Endothelial cell of umbilical vein (primary cell): Measurements from ENCODE around the gene LIMA1. TPM values are rescaled to one million over a fixed set of nuclear protein-coding genes. Genes with fewer than 3 reads are reported as not detected.
"Not testable (repeated sequence)": the region's sequence is repeated elsewhere in the genome, so short reads cannot be mapped to it uniquely, and the experiment has no call there.

ENCODE experiments used
- BruUV-seq: library from RNA; stranded (reverse); fragments of 400-500 nt; replicated peaks from 2 replicates; lab custom pipeline; 2021; lab: Mats Ljungman, UMichigan
- CTCF ChIA-PET: fragments of 300-600, 350-600 bp; sonication (Branson Sonifier 250); formaldehyde crosslinking; loops from one replicate; lab custom pipeline; 2021; ENCODE audit warnings: antibody characterized with exemption, inconsistent platforms; lab: Charles Lee
- POLR2A ChIA-PET: fragments of 300-600, 350-600 bp; sonication (Branson Sonifier 250); formaldehyde crosslinking; loops from one replicate; lab custom pipeline; 2021; ENCODE audit warnings: antibody characterized with exemption, inconsistent platforms; lab: Charles Lee
- DNase-seq: peaks from one replicate; pipeline ENCODE4 v3.0.0-alpha.2; 2011; ENCODE audit warnings: low read depth, low spot score
- FAIRE-seq: peaks from 2 replicates; lab custom pipeline; 2011; peaks lifted over from hg19 to GRCh38; lab: Jason Lieb, UNC
- H2AFZ ChIP-seq: 2 replicates; pipeline ENCODE4 v1.6.0; 2012; ENCODE audit warnings: low read depth, low read length, control low read depth, inconsistent platforms
- H3K27ac ChIP-seq: 2 replicates; pipeline ENCODE4 v1.5.1; 2011; ENCODE audit warnings: low read depth, mild to moderate bottlenecking, control low read depth, low read length, moderate library complexity; ENCODE audit not compliant: insufficient read depth
- H3K27me3 ChIP-seq, 2 experiments: 2 replicates each; pipeline versions ENCODE4 v1.6.0 to v1.6.1; 2011; ENCODE audit warnings: low read length in 2 of 2, mixed read lengths in 1 of 2; ENCODE audit not compliant: control insufficient read depth in 2 of 2, insufficient read depth in 2 of 2
- H3K36me3 ChIP-seq, 2 experiments: 2 replicates in 1 of 2; 3 replicates in 1 of 2; pipeline ENCODE4 v1.5.1; 2011; ENCODE audit warnings: low read length in 2 of 2, mild to moderate bottlenecking in 1 of 2, moderate library complexity in 1 of 2; ENCODE audit not compliant: control insufficient read depth in 2 of 2, insufficient read depth in 2 of 2; ENCODE audit errors: extremely low read depth in 1 of 2
- H3K4me1 ChIP-seq: 3 replicates; pipeline ENCODE4 v1.5.1; 2011; ENCODE audit warnings: mild to moderate bottlenecking, low read length; ENCODE audit not compliant: control insufficient read depth, insufficient read depth; ENCODE audit errors: extremely low read depth
- H3K4me2 ChIP-seq: 2 replicates; pipeline ENCODE4 v1.6.1; 2011; ENCODE audit warnings: low read length, control low read depth, mixed read lengths; ENCODE audit not compliant: insufficient read depth
- H3K4me3 ChIP-seq, 3 experiments: fragments of 200-600 bp in 1 of 3; sonication (generic), shearing (Covaris generic) in 1 of 3; replicated peaks in 1 of 3; 2 replicates each; pipeline ENCODE4 v1.5.1; 2011 to 2016; ENCODE audit warnings: control low read depth in 3 of 3, low read length in 3 of 3, mild to moderate bottlenecking in 2 of 3, inconsistent platforms in 1 of 3, low read depth in 1 of 3, moderate library complexity in 1 of 3; ENCODE audit not compliant: insufficient read depth in 1 of 3
- H3K79me2 ChIP-seq: 2 replicates; pipeline ENCODE4 v1.6.0; 2012; ENCODE audit warnings: low read length, inconsistent platforms; ENCODE audit not compliant: control insufficient read depth, insufficient read depth
- H3K9ac ChIP-seq: replicated peaks from 2 replicates; pipeline ENCODE3; 2011; ENCODE audit warnings: low read length, control low read depth; ENCODE audit not compliant: insufficient read depth; ENCODE audit errors: extremely low read depth
- H3K9me1 ChIP-seq: replicated peaks from 3 replicates; pipeline ENCODE4 v1.6.0; 2011; ENCODE audit warnings: mild to moderate bottlenecking, low read length; ENCODE audit not compliant: control insufficient read depth, insufficient read depth; ENCODE audit errors: extremely low read depth
- H3K9me3 ChIP-seq: replicated peaks from 2 replicates; pipeline ENCODE4 v1.5.1; 2012; ENCODE audit warnings: low read length, inconsistent platforms; ENCODE audit not compliant: control insufficient read depth, insufficient read depth
- H4K20me1 ChIP-seq: replicated peaks from 2 replicates; pipeline ENCODE3; 2011; ENCODE audit warnings: mild to moderate bottlenecking, low read length; ENCODE audit not compliant: control insufficient read depth, insufficient read depth; ENCODE audit errors: extremely low read depth
- EZH2 ChIP-seq: IDR thresholded peaks from 2 replicates; pipeline ENCODE4 v1.6.1; 2012; ENCODE audit warnings: borderline replicate concordance, low read depth, mild to moderate bottlenecking, moderate library complexity, low read length, inconsistent platforms; ENCODE audit not compliant: severe bottlenecking
- FOS ChIP-seq: IDR thresholded peaks from 2 replicates; pipeline ENCODE4 v1.6.1; 2011; ENCODE audit warnings: mild to moderate bottlenecking, low read length, moderate library complexity, borderline replicate concordance; ENCODE audit not compliant: insufficient read depth
- dilution Hi-C: fragments of 300-500 bp; cut with MboI; formaldehyde crosslinking; loops from one replicate; pipeline ENCODE4 v1.15.0; 2019; ENCODE audit warnings: low sequenced_read_pairs; ENCODE audit not compliant: extremely low pct_ligation_motif_present
- intact Hi-C: fragments of 100-400 bp; cut with micrococcal nuclease; formaldehyde crosslinking; loops from one replicate; pipeline ENCODE4 v1.10.0; 2022
- polyA plus RNA-seq, 4 experiments: library from polyadenylated mRNA; depleted of rRNA in 3 of 4; stranded (reverse) in 3 of 4; unstranded in 1 of 4; fragments of >200 nt; gene quantifications; 2 replicates each; pipeline versions ENCODE4 v1.2.1 to v1.2.3, GENCODE V29; 2011 to 2012; ENCODE audit warnings: missing spikeins in 1 of 4
- total RNA-seq: library from RNA; stranded (reverse); gene quantifications from 2 replicates; pipeline ENCODE4 v1.2.3, GENCODE V29; 2021
- TF ChIP-seq, protein P1 (sequence below), 2 donors: IDR thresholded peaks; 1 replicate in 1 of 2; 2 replicates in 1 of 2; pipeline ENCODE4 v1.5.1; 2011; ENCODE audit warnings: low read length in 2 of 2, mild to moderate bottlenecking in 2 of 2, moderate library complexity in 2 of 2, control low read depth in 1 of 2, inconsistent platforms in 1 of 2, low read depth in 1 of 2; ENCODE audit not compliant: insufficient read depth in 1 of 2; ENCODE audit errors: extremely low read depth in 1 of 2

Gene LIMA1
- total and polyA plus RNA-seq, 2 donors (not counting 3 experiments of a cell fraction or from before 2014, with no cell fraction given): 35.0 to 87.3 TPM

DNA sequence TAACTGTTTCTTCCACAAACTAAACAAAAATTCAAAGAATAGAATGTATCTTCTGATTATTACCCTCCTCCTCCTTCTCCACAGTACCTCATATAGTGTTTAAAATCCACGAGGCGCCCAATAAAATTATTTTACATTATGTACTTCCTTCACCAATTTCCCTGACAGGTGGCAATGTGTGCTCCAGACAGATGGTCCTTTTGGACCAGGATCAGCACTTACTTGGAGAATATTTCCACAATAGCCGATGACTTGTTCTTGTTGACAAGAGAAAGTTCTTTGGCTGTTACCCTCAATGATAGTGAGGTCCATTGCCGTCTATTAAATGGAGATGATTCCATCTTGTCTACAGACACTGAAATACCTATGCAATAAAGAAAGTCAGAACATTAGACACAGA lies 34.9 kb downstream of the LIMA1 start:
- TF ChIP-seq EZH2 (no peak), FOS (no peak)
- TF ChIP-seq, protein P1, sequence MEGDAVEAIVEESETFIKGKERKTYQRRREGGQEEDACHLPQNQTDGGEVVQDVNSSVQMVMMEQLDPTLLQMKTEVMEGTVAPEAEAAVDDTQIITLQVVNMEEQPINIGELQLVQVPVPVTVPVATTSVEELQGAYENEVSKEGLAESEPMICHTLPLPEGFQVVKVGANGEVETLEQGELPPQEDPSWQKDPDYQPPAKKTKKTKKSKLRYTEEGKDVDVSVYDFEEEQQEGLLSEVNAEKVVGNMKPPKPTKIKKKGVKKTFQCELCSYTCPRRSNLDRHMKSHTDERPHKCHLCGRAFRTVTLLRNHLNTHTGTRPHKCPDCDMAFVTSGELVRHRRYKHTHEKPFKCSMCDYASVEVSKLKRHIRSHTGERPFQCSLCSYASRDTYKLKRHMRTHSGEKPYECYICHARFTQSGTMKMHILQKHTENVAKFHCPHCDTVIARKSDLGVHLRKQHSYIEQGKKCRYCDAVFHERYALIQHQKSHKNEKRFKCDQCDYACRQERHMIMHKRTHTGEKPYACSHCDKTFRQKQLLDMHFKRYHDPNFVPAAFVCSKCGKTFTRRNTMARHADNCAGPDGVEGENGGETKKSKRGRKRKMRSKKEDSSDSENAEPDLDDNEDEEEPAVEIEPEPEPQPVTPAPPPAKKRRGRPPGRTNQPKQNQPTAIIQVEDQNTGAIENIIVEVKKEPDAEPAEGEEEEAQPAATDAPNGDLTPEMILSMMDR (IDR thresholded peaks at IDR 0.05; ENCODE audit: extremely low read depth in 1 of 2, insufficient read depth in 1 of 2, low read depth in 1 of 2, low read length in 2 of 2): no peak
- H4K20me1 ChIP-seq: no peaks in the 10 kb centered on the region
- H3K27me3 ChIP-seq: peaks cover 11 to 13% of the 10 kb centered on the region in 2 experiments
- H3K4me3 ChIP-seq: no peak overlapping the region
- DNase-seq (no peak), FAIRE-seq (no peak)
- H3K4me2 ChIP-seq: no peak overlapping the region
- no peaks in the 10 kb centered on the region for H3K36me3 ChIP-seq
- intact Hi-C loops: no loop called here
- no peaks in the 10 kb centered on the region for H3K9me1 ChIP-seq
- H3K4me1 ChIP-seq: peaks cover 12% of the 10 kb centered on the region
- ChIA-PET POLR2A (no interaction called here), CTCF (interaction anchor here (1.9 kb wide), 1 partner anchor 66 kb away, joined by 8 read pairs; no protein-coding TSS in a partner anchor)
- dilution Hi-C loops: no loop called here
- H3K27ac ChIP-seq: no peak overlapping the region
- H2AFZ ChIP-seq: no peak overlapping the region
- no peaks in the 10 kb centered on the region for H3K9me3 ChIP-seq
- H3K9ac ChIP-seq: no peak overlapping the region
- BruUV-seq: no TSS peak
- no peaks in the 10 kb centered on the region for H3K79me2 ChIP-seq

DNA sequence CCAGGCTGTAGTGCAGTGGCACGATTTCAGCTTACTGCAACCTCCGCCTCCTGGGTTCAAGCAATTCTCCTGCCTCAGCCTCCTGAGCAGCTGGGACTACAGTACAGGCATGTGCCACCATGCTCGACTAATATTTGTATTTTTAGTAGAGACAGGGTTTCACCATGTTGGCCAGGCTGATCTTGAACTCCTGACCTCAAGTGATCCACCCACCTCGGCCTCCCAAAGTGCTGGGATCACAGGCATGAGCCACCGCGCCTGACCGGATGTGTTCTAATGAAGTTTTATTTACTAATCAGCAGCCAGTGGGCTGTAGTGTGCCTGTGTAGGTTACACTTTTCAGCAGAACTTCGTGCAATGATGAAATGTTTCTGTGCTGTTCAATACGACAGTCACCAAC lies 35.7 kb downstream of the LIMA1 start:
- H3K9me3 ChIP-seq, H3K27ac ChIP-seq, dilution Hi-C loops, H3K4me3 ChIP-seq, H3K9me1 ChIP-seq, DNase-seq, H4K20me1 ChIP-seq, H3K4me2 ChIP-seq, H3K79me2 ChIP-seq, intact Hi-C loops, FAIRE-seq, H3K9ac ChIP-seq, H3K36me3 ChIP-seq, BruUV-seq, H2AFZ ChIP-seq: not testable (repeated sequence)
- Histone ChIP-seq H3K4me1 (peaks cover 12% of the 10 kb centered on the region), H3K27me3 (peaks cover 11 to 15% of the 10 kb centered on the region in 2 experiments)
- ChIA-PET CTCF (interaction anchor here (0.5 to 1.9 kb wide), 3 partner anchors 22 to 71 kb away, joined by 3 to 8 read pairs (median 5); no protein-coding TSS in a partner anchor), POLR2A (interaction anchor here (1.0 kb wide), 1 partner anchor 25 kb away, joined by 3 read pairs; no protein-coding TSS in a partner anchor)
